SK-N-SH (cell line): ENCODE measurements around the gene HBG2. TPM values are rescaled to one million over a fixed set of nuclear protein-coding genes. Genes with fewer than 3 reads are reported as not detected.

Experiments
- CTCF ChIA-PET: fragments of 300-600, 350-600 bp; formaldehyde crosslinking; extraction: SDS; loops from one replicate; lab custom pipeline; 2021; lab: Yijun Ruan, JAX
- POLR2A ChIA-PET: fragments of 350-600 bp; sonication (Branson Sonifier 250); formaldehyde crosslinking; extraction: SDS; loops from one replicate; lab custom pipeline; 2020; ENCODE audit warnings: antibody characterized with exemption, inconsistent platforms; lab: Yijun Ruan, JAX
- DNase-seq: peaks from one replicate; pipeline ENCODE4 v3.0.0; 2012
- H2AFZ ChIP-seq: fragments of 200-600 bp; sonication (generic); 2 replicates; pipeline ENCODE4 v1.8.1; 2016; ENCODE audit warnings: antibody characterized with exemption, mild to moderate bottlenecking, low read depth
- H3F3A ChIP-seq: fragments of 200-600 bp; sonication (generic); replicated peaks from 2 replicates; pipeline ENCODE3; 2016; ENCODE audit warnings: antibody characterized with exemption, mild to moderate bottlenecking; ENCODE audit not compliant: insufficient read depth
- H3K27ac ChIP-seq, 2 experiments: fragments of 200-500 bp in 1 of 2; fragments of 200-600 bp in 1 of 2; sonication (Bioruptor generic) in 1 of 2; sonication (generic), shearing (Covaris generic) in 1 of 2; 2 replicates each; pipeline versions ENCODE4 v1.5.1 to v1.6.1; 2014 to 2016; ENCODE audit warnings: low read depth in 2 of 2, inconsistent platforms in 1 of 2, low read length in 1 of 2, mild to moderate bottlenecking in 1 of 2, mixed read lengths in 1 of 2
- H3K27me3 ChIP-seq: fragments of 200-600 bp; sonication (generic), shearing (Covaris generic); 2 replicates; pipeline ENCODE4 v1.6.1; 2016; ENCODE audit warnings: mixed run types; ENCODE audit not compliant: insufficient read depth
- H3K36me3 ChIP-seq, 2 experiments: fragments of 200-500 bp in 1 of 2; fragments of 200-600 bp in 1 of 2; sonication (Bioruptor generic) in 1 of 2; sonication (generic) in 1 of 2; replicated peaks in 1 of 2; 2 replicates each; pipeline versions ENCODE3 to v1.5.1; 2014 to 2016; ENCODE audit warnings: low read length in 1 of 2, mild to moderate bottlenecking in 1 of 2; ENCODE audit not compliant: insufficient read depth in 2 of 2, control insufficient read depth in 1 of 2
- H3K4me1 ChIP-seq, 2 experiments: fragments of 200-500 bp in 1 of 2; fragments of 200-600 bp in 1 of 2; sonication (Bioruptor generic) in 1 of 2; sonication (generic), shearing (Covaris generic) in 1 of 2; 2 replicates each; pipeline versions ENCODE4 v1.5.1 to v1.6.1; 2014 to 2016; ENCODE audit warnings: low read depth in 1 of 2, low read length in 1 of 2, mixed run types in 1 of 2; ENCODE audit not compliant: insufficient read depth in 2 of 2, control insufficient read depth in 1 of 2
- H3K4me2 ChIP-seq: fragments of 200-600 bp; sonication (generic), shearing (Covaris generic); 2 replicates; pipeline ENCODE4 v1.6.1; 2017; ENCODE audit warnings: mixed run types
- H3K4me3 ChIP-seq, 2 experiments: fragments of 200-500 bp in 1 of 2; fragments of 200-600 bp in 1 of 2; sonication (Bioruptor generic) in 1 of 2; sonication (generic), shearing (Covaris generic) in 1 of 2; 2 replicates each; pipeline versions ENCODE4 v1.5.1 to v1.8.1; 2014 to 2016; ENCODE audit warnings: low read depth in 2 of 2, inconsistent platforms in 1 of 2, low read length in 1 of 2, mild to moderate bottlenecking in 1 of 2, mixed read lengths in 1 of 2, moderate library complexity in 1 of 2
- H3K79me2 ChIP-seq: fragments of 200-600 bp; sonication (generic); 2 replicates; pipeline ENCODE4 v1.8.1; 2017; ENCODE audit warnings: mild to moderate bottlenecking; ENCODE audit not compliant: insufficient read depth
- H3K9ac ChIP-seq: fragments of 200-600 bp; sonication (generic); 2 replicates; pipeline ENCODE4 v1.6.1; 2017; ENCODE audit warnings: mixed run types
- H3K9me2 ChIP-seq: fragments of 200-600 bp; sonication (generic); 2 replicates; pipeline ENCODE4 v1.6.1; 2017; ENCODE audit warnings: mixed run types
- H3K9me3 ChIP-seq: fragments of 200-600 bp; sonication (generic); 2 replicates; pipeline ENCODE4 v1.6.1; 2017; ENCODE audit warnings: mixed run types, mild to moderate bottlenecking, moderate library complexity
- H4K20me1 ChIP-seq: fragments of 200-600 bp; sonication (generic); 2 replicates; pipeline ENCODE4 v1.6.1; 2017; ENCODE audit warnings: mild to moderate bottlenecking, mixed run types; ENCODE audit not compliant: insufficient read depth
- EP300 ChIP-seq, 2 experiments: IDR thresholded peaks; 2 replicates each; pipeline versions ENCODE4 v1.4.0 to v1.6.1; 2012; ENCODE audit warnings: borderline replicate concordance in 1 of 2, low read depth in 1 of 2, low read length in 1 of 2
- EZH2phosphoT487 ChIP-seq: fragments of 200-600 bp; sonication (generic); IDR thresholded peaks from 2 replicates; pipeline ENCODE4 v1.6.1; 2017; ENCODE audit warnings: low read depth, mixed run types, mild to moderate bottlenecking, antibody characterized with exemption, moderate library complexity, borderline replicate concordance
- FOXJ3 ChIP-seq: sonication (generic); formaldehyde crosslinking; IDR thresholded peaks from 2 replicates; pipeline ENCODE4 v1.5.1; 2020; ENCODE audit warnings: mild to moderate bottlenecking, missing genetic modification reagents
- GABPA ChIP-seq: IDR thresholded peaks from 2 replicates; pipeline ENCODE4 v1.4.0; 2012; ENCODE audit warnings: low read depth, mild to moderate bottlenecking
- JUND ChIP-seq: IDR thresholded peaks from 2 replicates; pipeline ENCODE4 v1.4.0; 2012
- MEF2A ChIP-seq: IDR thresholded peaks from 2 replicates; pipeline ENCODE4 v1.4.0; 2012; ENCODE audit warnings: low read depth, borderline replicate concordance
- NFIC ChIP-seq: IDR thresholded peaks from 2 replicates; pipeline ENCODE4 v1.4.0; 2012; ENCODE audit warnings: borderline replicate concordance
- NRF1 ChIP-seq: IDR thresholded peaks from 2 replicates; pipeline ENCODE4 v1.6.1; 2012; ENCODE audit warnings: low read depth, mild to moderate bottlenecking, low read length
- PBX3 ChIP-seq: IDR thresholded peaks from 2 replicates; pipeline ENCODE4; 2012
- POLR2AphosphoS5 ChIP-seq: IDR thresholded peaks from 2 replicates; pipeline ENCODE4 v1.6.1; 2012; ENCODE audit warnings: low read depth, low read length
- RFX5 ChIP-seq: IDR thresholded peaks from 2 replicates; pipeline ENCODE4 v1.6.1; 2012; ENCODE audit warnings: mild to moderate bottlenecking, improper control_type of control experiment, low read length
- RXRA ChIP-seq: IDR thresholded peaks from 2 replicates; pipeline ENCODE4 v1.4.0; 2012; ENCODE audit warnings: low read depth, mild to moderate bottlenecking, borderline replicate concordance
- SIN3A ChIP-seq: IDR thresholded peaks from 2 replicates; pipeline ENCODE4 v1.6.1; 2012; ENCODE audit warnings: low read depth, mild to moderate bottlenecking, low read length, moderate library complexity, borderline replicate concordance
- SMC3 ChIP-seq: IDR thresholded peaks from 2 replicates; pipeline ENCODE4 v1.6.1; 2012; ENCODE audit warnings: low read depth, low read length, improper control_type of control experiment
- TAF1 ChIP-seq: IDR thresholded peaks from 2 replicates; pipeline ENCODE4 v1.6.1; 2012; ENCODE audit warnings: low read depth, mild to moderate bottlenecking, low read length, moderate library complexity, borderline replicate concordance
- USF1 ChIP-seq: IDR thresholded peaks from 2 replicates; pipeline ENCODE4 v1.4.0; 2012; ENCODE audit warnings: low read depth, borderline replicate concordance
- USF2 ChIP-seq: fragments of 150-350 bp; IDR thresholded peaks from 2 replicates; pipeline ENCODE4 v1.6.1; 2017; ENCODE audit warnings: antibody characterized with exemption, low read length, low read depth, borderline replicate concordance
- WGBS: methylation state at CpG from one replicate; pipeline ENCODE4 v1.1.6; 2017; ENCODE audit warnings: low lambda C conversion rate; 5-methylcytosine and 5-hydroxymethylcytosine counted together
- polyA plus RNA-seq, 3 experiments: library from polyadenylated mRNA; depleted of rRNA; stranded (reverse); fragments of >200 nt; gene quantifications; 2 replicates each; pipeline ENCODE4 v1.2.3, GENCODE V29; 2012
- TF ChIP-seq, protein P1 (sequence below): IDR thresholded peaks from 2 replicates; pipeline ENCODE4 v1.6.1; 2012; ENCODE audit warnings: mild to moderate bottlenecking, low read depth, low read length, moderate library complexity

HBG2 gene
- polyA plus RNA-seq, 1 of the 3 experiments (the other 2 are of a cell fraction): 0.33 TPM

- POLR2A ChIA-PET: no interaction called here
- H2AFZ ChIP-seq: no peak overlapping the region
- H3K4me1 ChIP-seq: no peaks in the 10 kb centered on the region
- H3K79me2 ChIP-seq: no peaks in the 10 kb centered on the region
- no peaks in the 10 kb centered on the region for H3K9me2 ChIP-seq
- WGBS: 0% methylated on average over 1 of the region's 1 CpG
- H3K27ac ChIP-seq: no peak overlapping the region
- H3K4me2 ChIP-seq: no peak overlapping the region
- no peak overlapping the region for H3K9ac ChIP-seq
- DNase-seq: no peak
- TF ChIP-seq USF2 (no peak), POLR2AphosphoS5 (no peak), RXRA (no peak), SMC3 (no peak), TAF1 (no peak), NFIC (no peak), FOXJ3 (CRISPR knock-in tag) (no peak), SIN3A (no peak), MEF2A (no peak), EP300 (IDR thresholded peaks at IDR 0.05; ENCODE audit: borderline replicate concordance in 1 of 2, low read depth in 1 of 2, low read length in 1 of 2) (no peak), USF1 (no peak), PBX3 (no peak), JUND (no peak), NRF1 (no peak), GABPA (no peak), EZH2phosphoT487 (no peak), RFX5 (no peak)
- TF ChIP-seq, protein P1, sequence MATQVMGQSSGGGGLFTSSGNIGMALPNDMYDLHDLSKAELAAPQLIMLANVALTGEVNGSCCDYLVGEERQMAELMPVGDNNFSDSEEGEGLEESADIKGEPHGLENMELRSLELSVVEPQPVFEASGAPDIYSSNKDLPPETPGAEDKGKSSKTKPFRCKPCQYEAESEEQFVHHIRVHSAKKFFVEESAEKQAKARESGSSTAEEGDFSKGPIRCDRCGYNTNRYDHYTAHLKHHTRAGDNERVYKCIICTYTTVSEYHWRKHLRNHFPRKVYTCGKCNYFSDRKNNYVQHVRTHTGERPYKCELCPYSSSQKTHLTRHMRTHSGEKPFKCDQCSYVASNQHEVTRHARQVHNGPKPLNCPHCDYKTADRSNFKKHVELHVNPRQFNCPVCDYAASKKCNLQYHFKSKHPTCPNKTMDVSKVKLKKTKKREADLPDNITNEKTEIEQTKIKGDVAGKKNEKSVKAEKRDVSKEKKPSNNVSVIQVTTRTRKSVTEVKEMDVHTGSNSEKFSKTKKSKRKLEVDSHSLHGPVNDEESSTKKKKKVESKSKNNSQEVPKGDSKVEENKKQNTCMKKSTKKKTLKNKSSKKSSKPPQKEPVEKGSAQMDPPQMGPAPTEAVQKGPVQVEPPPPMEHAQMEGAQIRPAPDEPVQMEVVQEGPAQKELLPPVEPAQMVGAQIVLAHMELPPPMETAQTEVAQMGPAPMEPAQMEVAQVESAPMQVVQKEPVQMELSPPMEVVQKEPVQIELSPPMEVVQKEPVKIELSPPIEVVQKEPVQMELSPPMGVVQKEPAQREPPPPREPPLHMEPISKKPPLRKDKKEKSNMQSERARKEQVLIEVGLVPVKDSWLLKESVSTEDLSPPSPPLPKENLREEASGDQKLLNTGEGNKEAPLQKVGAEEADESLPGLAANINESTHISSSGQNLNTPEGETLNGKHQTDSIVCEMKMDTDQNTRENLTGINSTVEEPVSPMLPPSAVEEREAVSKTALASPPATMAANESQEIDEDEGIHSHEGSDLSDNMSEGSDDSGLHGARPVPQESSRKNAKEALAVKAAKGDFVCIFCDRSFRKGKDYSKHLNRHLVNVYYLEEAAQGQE: no peak
- no peaks in the 10 kb centered on the region for H4K20me1 ChIP-seq
- no peaks in the 10 kb centered on the region for H3K36me3 ChIP-seq
- peaks cover 6% of the 10 kb centered on the region; the same call in 1 of the 2 replicates for H3K27me3 ChIP-seq
- no peaks in the 10 kb centered on the region for H3K9me3 ChIP-seq
- no peak overlapping the region for H3K4me3 ChIP-seq
- H3F3A ChIP-seq: no peaks in the 10 kb centered on the region
- CTCF ChIA-PET: no interaction called here
Measured at GRCh38 chr11:5298451-5298850, 43.9 kb upstream of the HBG2 start.
